ENCODE data around the gene LINGO3. TPM values are rescaled to one million over a fixed set of nuclear protein-coding genes. Genes with fewer than 3 reads are reported as not detected.

Gene LINGO3
- total RNA-seq, 1 experiment from 2014 or later: 1.3 TPM

DNA sequence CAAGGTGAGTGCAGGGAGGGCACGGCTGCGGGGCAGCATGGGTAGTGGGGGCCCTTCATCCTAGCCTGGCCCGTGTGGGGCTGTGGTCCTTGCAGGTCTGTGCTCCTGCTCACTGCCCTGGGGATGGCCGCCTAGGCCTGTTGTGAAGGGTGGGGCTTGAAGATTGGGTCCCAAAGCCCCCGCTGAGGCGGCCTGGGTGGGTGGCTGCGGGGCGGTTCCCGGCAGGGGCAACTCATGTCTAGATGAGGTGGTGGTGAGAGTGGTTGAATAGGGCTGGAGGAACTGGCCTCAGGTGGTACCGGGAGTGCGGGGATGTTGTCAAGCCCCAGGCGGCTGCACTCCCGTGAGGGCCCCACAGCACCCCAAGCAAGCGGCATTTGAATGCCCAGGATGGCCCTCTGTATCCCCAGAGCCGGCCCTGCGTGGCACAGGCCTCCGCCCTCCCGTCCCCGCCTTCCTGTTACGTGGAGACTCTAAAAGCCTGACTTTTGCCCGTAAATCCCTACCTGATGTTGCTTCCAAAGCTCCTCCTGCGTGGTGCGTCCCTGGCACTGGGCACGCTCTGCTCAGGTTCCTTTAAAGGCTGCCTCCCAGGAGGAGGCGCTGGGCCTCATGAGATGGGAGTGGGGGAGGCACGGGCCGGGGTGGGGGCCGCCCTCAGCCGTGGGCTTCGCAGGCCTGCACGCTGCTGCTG is 35.5 kb upstream of the LINGO3 start:
- Histone ChIP-seq H3K9me3 (no peaks in the 10 kb centered on the region), H3K4me1 (peaks cover 24% of the 10 kb centered on the region), H3K4me3 (ENCODE audit: low read depth, low read length) (no peak overlapping the region), H3K36me3 (ENCODE audit: control insufficient read depth, insufficient read depth, low read length) (peaks cover 1% of the 10 kb centered on the region), H3K27me3 (replicated peaks; ENCODE audit: control insufficient read depth, insufficient read depth, low read length) (no peaks in the 10 kb centered on the region)
- H3K9me3 Mint-ChIP-seq (ENCODE audit: unreplicated experiment): no peaks in the 10 kb centered on the region
- H3K4me1 Mint-ChIP-seq (ENCODE audit: low read depth, unreplicated experiment): peaks cover 8% of the 10 kb centered on the region
- H3K4me3 Mint-ChIP-seq (ENCODE audit: unreplicated experiment): peak overlapping the region; percentile 24
- peak in 1 of 2 experiments; percentile 26 for DNase-seq
- peaks cover 21% of the 10 kb centered on the region for H3K36me3 Mint-ChIP-seq (ENCODE audit: insufficient read depth, unreplicated experiment)
- CTCF ChIA-PET: no interaction called here
- BruUV-seq (replicated peaks): no TSS peak
- no peaks in the 10 kb centered on the region for H3K27me3 Mint-ChIP-seq (ENCODE audit: insufficient read depth, unreplicated experiment)
- POLR2A ChIA-PET: no interaction called here
- intact Hi-C loops (cut with micrococcal nuclease; ENCODE audit: unreplicated experiment): no loop called here
- TF ChIP-seq, protein P1, sequence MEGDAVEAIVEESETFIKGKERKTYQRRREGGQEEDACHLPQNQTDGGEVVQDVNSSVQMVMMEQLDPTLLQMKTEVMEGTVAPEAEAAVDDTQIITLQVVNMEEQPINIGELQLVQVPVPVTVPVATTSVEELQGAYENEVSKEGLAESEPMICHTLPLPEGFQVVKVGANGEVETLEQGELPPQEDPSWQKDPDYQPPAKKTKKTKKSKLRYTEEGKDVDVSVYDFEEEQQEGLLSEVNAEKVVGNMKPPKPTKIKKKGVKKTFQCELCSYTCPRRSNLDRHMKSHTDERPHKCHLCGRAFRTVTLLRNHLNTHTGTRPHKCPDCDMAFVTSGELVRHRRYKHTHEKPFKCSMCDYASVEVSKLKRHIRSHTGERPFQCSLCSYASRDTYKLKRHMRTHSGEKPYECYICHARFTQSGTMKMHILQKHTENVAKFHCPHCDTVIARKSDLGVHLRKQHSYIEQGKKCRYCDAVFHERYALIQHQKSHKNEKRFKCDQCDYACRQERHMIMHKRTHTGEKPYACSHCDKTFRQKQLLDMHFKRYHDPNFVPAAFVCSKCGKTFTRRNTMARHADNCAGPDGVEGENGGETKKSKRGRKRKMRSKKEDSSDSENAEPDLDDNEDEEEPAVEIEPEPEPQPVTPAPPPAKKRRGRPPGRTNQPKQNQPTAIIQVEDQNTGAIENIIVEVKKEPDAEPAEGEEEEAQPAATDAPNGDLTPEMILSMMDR (IDR thresholded peaks at IDR 0.05; ENCODE audit: insufficient read depth in 1 of 2, low read depth in 1 of 2, low read length in 1 of 2, severe bottlenecking in 1 of 2, unreplicated experiment in 1 of 2): no peak
- peak overlapping the region; percentile 66 for H3K27ac Mint-ChIP-seq (ENCODE audit: unreplicated experiment)

DNA sequence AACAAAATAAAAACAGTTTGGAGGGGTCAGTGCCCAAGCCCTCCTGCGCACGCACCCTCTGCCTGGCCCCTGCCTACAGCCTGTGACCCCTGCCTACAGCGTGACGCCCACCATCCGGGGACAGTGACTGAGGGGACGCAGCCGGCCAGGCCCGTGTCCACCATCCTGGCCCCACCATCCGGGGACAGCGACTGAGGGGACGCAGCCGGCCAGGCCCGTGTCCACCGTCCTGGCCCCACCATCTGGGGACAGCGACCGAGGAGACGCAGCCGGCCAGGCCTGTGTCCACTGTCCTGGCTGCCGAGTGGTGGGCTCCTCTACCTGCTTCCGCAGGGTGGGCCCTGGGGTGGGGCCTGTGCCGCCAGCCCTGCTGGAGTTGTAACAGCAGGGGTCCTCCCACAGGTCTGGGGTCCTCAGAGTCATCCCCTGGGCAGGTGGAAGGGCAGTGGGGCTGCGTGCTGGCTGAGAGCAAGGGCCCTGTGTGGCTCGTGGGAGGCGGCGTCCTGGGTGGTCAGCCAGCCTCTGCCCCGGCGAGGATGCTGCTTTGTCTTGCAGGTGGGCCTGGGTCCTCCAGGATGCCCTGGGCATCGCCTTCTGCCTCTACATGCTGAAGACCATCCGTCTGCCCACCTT is 34.8 kb upstream of the LINGO3 start:
- Mint-ChIP-seq H3K27me3 (ENCODE audit: insufficient read depth, unreplicated experiment) (no peaks in the 10 kb centered on the region), H3K9me3 (ENCODE audit: unreplicated experiment) (no peaks in the 10 kb centered on the region), H3K36me3 (ENCODE audit: insufficient read depth, unreplicated experiment) (peaks cover 21% of the 10 kb centered on the region), H3K27ac (ENCODE audit: unreplicated experiment) (peak overlapping the region; percentile 66), H3K4me1 (ENCODE audit: low read depth, unreplicated experiment) (peaks cover 8% of the 10 kb centered on the region), H3K4me3 (ENCODE audit: unreplicated experiment) (no peak overlapping the region)
- peaks cover 1% of the 10 kb centered on the region for H3K36me3 ChIP-seq (ENCODE audit: control insufficient read depth, insufficient read depth, low read length)
- no peak overlapping the region for H3K4me3 ChIP-seq (ENCODE audit: low read depth, low read length)
- no TSS peak for BruUV-seq (replicated peaks)
- CTCF ChIA-PET: no interaction called here
- intact Hi-C loops (cut with micrococcal nuclease; ENCODE audit: unreplicated experiment): no loop called here
- no peaks in the 10 kb centered on the region for H3K9me3 ChIP-seq
- no peak for DNase-seq
- H3K4me1 ChIP-seq: peaks cover 24% of the 10 kb centered on the region
- POLR2A ChIA-PET: no interaction called here
- H3K27me3 ChIP-seq (replicated peaks; ENCODE audit: control insufficient read depth, insufficient read depth, low read length): no peaks in the 10 kb centered on the region
- TF ChIP-seq, protein P1 (IDR thresholded peaks at IDR 0.05; ENCODE audit: insufficient read depth in 1 of 2, low read depth in 1 of 2, low read length in 1 of 2, severe bottlenecking in 1 of 2, unreplicated experiment in 1 of 2): no peak

DNA sequence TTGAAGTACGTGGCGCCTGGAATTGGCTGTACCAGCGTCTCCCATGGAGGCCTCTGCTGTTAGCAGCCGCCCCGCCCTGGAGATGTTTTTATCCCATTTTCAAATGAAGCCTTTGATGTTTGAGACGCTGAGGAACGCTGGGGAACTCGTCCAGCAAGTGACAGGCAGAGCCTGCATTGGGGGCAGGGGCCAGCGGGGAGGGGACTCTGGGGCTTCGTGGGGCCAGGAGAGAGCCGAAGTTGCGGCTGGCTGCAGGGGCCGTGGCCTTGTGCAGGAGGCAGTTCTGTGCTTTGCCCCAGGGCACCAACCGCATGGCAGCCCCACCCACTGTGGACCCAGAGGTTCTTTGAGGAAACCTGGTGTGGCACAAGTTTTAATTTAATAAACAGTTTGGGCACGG is 34.0 kb upstream of the LINGO3 start:
- no TSS peak for BruUV-seq (replicated peaks)
- Histone ChIP-seq H3K27me3 (replicated peaks; ENCODE audit: control insufficient read depth, insufficient read depth, low read length) (no peaks in the 10 kb centered on the region), H3K4me1 (peaks cover 31% of the 10 kb centered on the region), H3K4me3 (ENCODE audit: low read depth, low read length) (no peak overlapping the region), H3K36me3 (ENCODE audit: control insufficient read depth, insufficient read depth, low read length) (peaks cover 1% of the 10 kb centered on the region), H3K9me3 (no peaks in the 10 kb centered on the region)
- H3K4me1 Mint-ChIP-seq (ENCODE audit: low read depth, unreplicated experiment): peaks cover 16% of the 10 kb centered on the region
- no peaks in the 10 kb centered on the region for H3K9me3 Mint-ChIP-seq (ENCODE audit: unreplicated experiment)
- intact Hi-C loops (cut with micrococcal nuclease; ENCODE audit: unreplicated experiment): no loop called here
- H3K36me3 Mint-ChIP-seq (ENCODE audit: insufficient read depth, unreplicated experiment): peaks cover 21% of the 10 kb centered on the region
- H3K27me3 Mint-ChIP-seq (ENCODE audit: insufficient read depth, unreplicated experiment): no peaks in the 10 kb centered on the region
- CTCF ChIA-PET: interaction anchor here (0.6 kb wide), 1 partner anchor 1385 kb away, joined by 5 read pairs; no protein-coding TSS in a partner anchor
- TF ChIP-seq, protein P1 (IDR thresholded peaks at IDR 0.05; ENCODE audit: insufficient read depth in 1 of 2, low read depth in 1 of 2, low read length in 1 of 2, severe bottlenecking in 1 of 2, unreplicated experiment in 1 of 2): no peak
- peak overlapping the region; percentile 84 for H3K27ac Mint-ChIP-seq (ENCODE audit: unreplicated experiment)
- DNase-seq: peak; percentile 88 to 90
- POLR2A ChIA-PET: no interaction called here
- peak overlapping the region; percentile 37 for H3K4me3 Mint-ChIP-seq (ENCODE audit: unreplicated experiment)
